ENCODE results near the gene FSTL4. TPM values are rescaled to one million over a fixed set of nuclear protein-coding genes. Genes with fewer than 3 reads are reported as not detected.
"Not testable (repeated sequence)": the region's sequence is repeated elsewhere in the genome, so short reads cannot be mapped to it uniquely, and the experiment has no call there.

Gene FSTL4
- total RNA-seq, 1 experiment from 2014 or later: not detected

GRCh38 chr5:133406208-133406976 lies 205.9 kb downstream of the FSTL4 start:
- DNase-seq (ENCODE audit: low read depth): no peak
- in situ Hi-C loops (cut with HindIII; ENCODE audit: low pct_unique_long_range_greater_than_20kb, low sequenced_read_pairs): no loop called here

GRCh38 chr5:133405275-133406034 lies 206.9 kb downstream of the FSTL4 start:
- in situ Hi-C loops (cut with HindIII; ENCODE audit: low pct_unique_long_range_greater_than_20kb, low sequenced_read_pairs): no loop called here

DNA sequence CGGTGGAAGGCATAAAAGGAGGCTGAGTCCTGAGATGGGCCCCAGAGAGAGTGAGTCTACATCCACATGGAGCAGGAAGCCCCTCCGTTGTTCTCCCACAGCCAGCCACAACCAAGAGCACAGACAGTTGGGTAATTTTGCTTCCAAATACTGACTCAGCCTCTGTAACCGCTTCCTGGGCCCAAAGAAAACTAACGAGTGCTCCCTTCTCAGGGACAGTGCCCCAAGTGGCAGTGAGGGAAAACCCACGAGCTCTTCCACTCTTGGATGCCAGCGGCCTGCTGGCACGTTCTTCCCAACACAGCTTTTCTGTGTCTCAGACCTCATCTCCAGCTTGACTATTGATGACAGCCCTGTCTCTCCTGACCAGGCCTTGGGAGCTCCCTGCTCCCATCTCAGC lies 207.6 kb downstream of the FSTL4 start:
- no peak for DNase-seq (ENCODE audit: low read depth)
- in situ Hi-C loops (cut with HindIII; ENCODE audit: low pct_unique_long_range_greater_than_20kb, low sequenced_read_pairs): no loop called here

More at GRCh38 chr5:133405275-133406034, 206.9 kb downstream of the FSTL4 start:
- no peak for DNase-seq (ENCODE audit: low read depth)

DNA sequence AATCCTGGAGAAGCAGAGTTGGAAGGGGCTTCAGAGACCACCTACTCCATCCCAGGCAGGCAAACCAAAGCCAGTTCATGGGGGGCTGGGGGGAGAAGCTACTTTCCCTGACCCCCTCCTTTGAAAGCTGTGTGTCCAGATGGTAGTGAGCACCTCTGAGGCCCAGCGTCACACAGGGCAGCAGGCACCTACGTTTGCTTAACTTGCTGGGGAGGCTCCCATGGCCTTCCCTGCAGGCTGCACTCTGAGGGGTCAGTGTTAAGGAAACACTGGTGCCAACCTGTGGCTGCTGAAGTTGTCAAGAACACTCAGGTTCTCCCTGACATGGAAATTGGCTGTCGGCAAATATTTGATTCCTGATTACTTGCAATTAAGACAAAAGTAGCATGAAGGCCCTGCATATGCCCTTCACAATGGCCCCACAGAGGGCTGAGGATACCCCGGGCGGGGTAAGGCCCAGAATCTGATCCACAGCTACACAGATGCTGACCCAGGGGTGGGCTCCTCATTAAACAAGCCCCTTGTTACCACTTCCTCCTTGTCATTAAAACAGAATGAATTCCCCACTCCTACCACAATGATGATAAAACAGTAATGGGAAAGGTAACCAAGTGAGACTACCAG lies 208.5 kb downstream of the FSTL4 start:
- no peak for DNase-seq (ENCODE audit: low read depth)
- in situ Hi-C loops (cut with HindIII; ENCODE audit: low pct_unique_long_range_greater_than_20kb, low sequenced_read_pairs): no loop called here

GRCh38 chr5:133402775-133403174 lies 209.6 kb downstream of the FSTL4 start:
- in situ Hi-C loops (cut with HindIII; ENCODE audit: low pct_unique_long_range_greater_than_20kb, low sequenced_read_pairs): no loop called here
- no peak for DNase-seq (ENCODE audit: low read depth)

DNA sequence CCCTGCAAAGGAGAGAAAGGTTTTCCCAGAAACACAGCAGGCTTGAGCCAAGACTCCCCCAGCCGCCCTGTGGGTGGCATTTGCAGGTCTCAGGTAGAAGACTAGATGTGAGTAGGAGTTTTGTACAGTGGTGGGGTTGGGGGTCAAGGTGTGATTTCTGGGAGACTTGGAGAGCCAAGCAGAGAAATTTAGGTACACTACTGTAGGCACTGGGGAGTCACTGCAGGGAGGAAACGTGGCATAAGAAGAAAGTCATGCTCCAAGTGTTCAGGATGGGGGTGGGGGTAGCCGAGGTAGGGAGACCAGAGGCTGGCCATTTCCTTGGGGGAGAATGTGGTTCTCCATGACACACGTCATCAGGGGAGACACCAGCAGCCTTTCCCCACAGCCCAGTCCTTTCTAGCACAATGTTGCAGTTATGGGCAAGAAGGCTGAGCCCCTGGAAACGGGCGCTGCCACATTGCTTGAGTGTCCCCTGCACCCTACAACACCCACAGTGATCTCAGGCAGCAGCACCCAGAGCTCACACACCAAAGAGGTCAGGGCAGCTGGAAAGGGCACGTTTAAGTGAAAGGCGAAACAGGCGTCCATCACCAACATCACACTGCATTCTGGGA lies 210.5 kb downstream of the FSTL4 start:
- no peak for DNase-seq (ENCODE audit: low read depth)
- in situ Hi-C loops (cut with HindIII; ENCODE audit: low pct_unique_long_range_greater_than_20kb, low sequenced_read_pairs): no loop called here

- in situ Hi-C loops (cut with HindIII; ENCODE audit: low pct_unique_long_range_greater_than_20kb, low sequenced_read_pairs): no loop called here
- no peak for DNase-seq (ENCODE audit: low read depth)
Observed at GRCh38 chr5:133400831-133401351, 211.4 kb downstream of the FSTL4 start.

DNA sequence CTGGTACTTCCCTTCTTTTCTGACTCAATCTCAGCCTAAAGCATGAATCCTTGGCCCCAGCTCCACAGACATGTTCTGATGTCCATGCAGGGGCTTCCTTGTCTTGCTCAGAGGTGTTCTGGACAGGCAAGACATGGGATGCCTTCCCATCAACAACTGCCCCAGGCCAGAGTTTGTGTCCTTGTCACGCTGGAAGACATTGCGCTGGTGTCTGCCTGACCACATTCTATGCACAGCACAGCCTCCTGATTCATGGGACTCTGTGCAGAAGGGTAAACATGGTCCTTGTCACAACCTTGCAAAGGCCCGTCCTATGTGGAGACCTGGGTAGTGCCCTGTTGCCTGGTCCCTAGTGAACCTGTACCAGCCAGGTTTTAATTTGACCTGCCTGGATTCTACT lies 212.2 kb downstream of the FSTL4 start:
- in situ Hi-C loops (cut with HindIII; ENCODE audit: low pct_unique_long_range_greater_than_20kb, low sequenced_read_pairs): no loop called here
- DNase-seq (ENCODE audit: low read depth): no peak

GRCh38 chr5:133399247-133399891 lies 213.0 kb downstream of the FSTL4 start:
- no peak for DNase-seq (ENCODE audit: low read depth)
- in situ Hi-C loops (cut with HindIII; ENCODE audit: low pct_unique_long_range_greater_than_20kb, low sequenced_read_pairs): no loop called here

GRCh38 chr5:133398646-133399101 lies 213.7 kb downstream of the FSTL4 start:
- in situ Hi-C loops (cut with HindIII; ENCODE audit: low pct_unique_long_range_greater_than_20kb, low sequenced_read_pairs): no loop called here
- DNase-seq (ENCODE audit: low read depth): no peak

GRCh38 chr5:133397990-133398645 lies 214.2 kb downstream of the FSTL4 start:
- in situ Hi-C loops (cut with HindIII; ENCODE audit: low pct_unique_long_range_greater_than_20kb, low sequenced_read_pairs): no loop called here
- no peak for DNase-seq (ENCODE audit: low read depth)

DNA sequence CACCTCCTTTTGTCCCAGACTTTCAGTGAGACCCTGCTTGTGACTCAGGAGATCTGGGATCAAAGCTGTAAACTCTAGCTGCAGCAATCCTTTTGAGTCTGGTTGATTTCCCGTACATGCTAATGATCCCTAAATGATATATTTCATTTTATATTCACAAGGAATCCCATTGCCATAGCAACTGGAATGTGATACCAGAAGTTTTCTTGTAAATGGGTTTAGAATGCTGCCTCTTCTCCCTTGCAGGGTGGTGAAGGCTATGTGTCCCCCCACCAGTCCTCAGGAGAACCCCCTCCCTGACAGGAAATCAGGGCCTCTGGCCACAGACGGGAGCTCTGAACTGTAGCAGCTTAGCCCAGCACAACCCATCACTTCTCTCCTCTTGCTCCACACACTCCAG lies 215.0 kb downstream of the FSTL4 start:
- in situ Hi-C loops (cut with HindIII; ENCODE audit: low pct_unique_long_range_greater_than_20kb, low sequenced_read_pairs): no loop called here
- DNase-seq (ENCODE audit: low read depth): no peak

- in situ Hi-C loops (cut with HindIII; ENCODE audit: low pct_unique_long_range_greater_than_20kb, low sequenced_read_pairs): no loop called here
- no peak for DNase-seq (ENCODE audit: low read depth)
Observed at GRCh38 chr5:133396814-133397213, 215.5 kb downstream of the FSTL4 start.

GRCh38 chr5:133396187-133396741 lies 216.1 kb downstream of the FSTL4 start:
- in situ Hi-C loops (cut with HindIII; ENCODE audit: low pct_unique_long_range_greater_than_20kb, low sequenced_read_pairs): no loop called here
- DNase-seq (ENCODE audit: low read depth): no peak

DNA sequence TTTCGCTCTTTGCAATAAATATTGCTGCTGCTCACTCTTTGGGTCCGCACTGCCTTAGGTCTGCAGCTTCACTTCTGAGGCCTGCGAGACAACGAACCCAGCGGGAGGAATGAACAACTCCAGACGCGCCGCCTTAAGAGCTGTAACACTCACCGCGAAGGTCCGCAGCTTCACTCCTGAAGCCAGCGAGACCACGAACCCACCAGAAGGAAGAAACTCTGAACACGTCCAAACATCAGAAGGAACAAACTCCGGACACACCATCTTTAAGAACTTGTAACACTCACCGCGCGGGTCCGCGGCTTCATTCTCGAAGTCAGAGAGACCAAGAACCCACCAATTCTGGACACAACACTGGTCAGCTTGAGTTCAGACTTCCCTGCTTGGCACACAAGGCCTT lies 217.1 kb downstream of the FSTL4 start:
- in situ Hi-C loops (cut with HindIII; ENCODE audit: low pct_unique_long_range_greater_than_20kb, low sequenced_read_pairs); DNase-seq (ENCODE audit: low read depth): not testable (repeated sequence)

GRCh38 chr5:133394477-133394817 lies 217.9 kb downstream of the FSTL4 start:
- in situ Hi-C loops (cut with HindIII; ENCODE audit: low pct_unique_long_range_greater_than_20kb, low sequenced_read_pairs): not testable (repeated sequence)

DNA sequence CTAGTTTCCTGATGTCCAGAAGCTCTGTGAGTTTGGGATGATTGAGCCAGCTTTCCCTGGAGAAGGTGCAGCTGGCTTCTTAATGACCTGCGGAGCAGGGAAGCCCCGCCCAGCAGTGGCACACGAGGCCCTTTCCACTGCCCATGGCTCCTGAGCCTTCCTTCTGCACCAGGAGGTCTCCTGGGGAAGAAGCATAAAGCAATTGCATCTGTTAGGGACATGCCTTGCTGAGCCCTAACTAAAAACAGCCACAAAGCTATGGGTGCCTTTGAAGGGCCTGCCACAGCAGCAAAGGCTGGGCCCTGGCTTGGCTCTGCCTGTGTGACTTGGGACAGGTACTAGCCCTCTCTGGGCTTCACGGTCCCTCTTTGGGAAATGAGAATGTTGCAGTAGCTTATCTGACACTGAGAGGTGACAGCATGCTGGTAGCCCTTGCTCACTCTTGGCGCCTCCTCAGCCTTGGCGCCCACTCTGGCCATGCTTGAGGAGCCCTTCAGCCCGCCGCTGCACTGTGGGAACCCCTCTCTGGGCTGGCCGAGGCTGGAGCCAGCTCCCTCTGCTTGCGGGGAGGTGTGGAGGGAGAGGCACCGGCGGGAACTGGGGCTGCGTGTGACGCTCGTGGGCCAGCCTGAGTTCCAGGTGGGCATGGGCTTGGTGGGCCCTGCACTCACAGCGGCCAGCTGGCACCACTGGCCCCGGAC lies 218.4 kb downstream of the FSTL4 start:
- in situ Hi-C loops (cut with HindIII; ENCODE audit: low pct_unique_long_range_greater_than_20kb, low sequenced_read_pairs): no loop called here
- DNase-seq (ENCODE audit: low read depth): no peak

More at GRCh38 chr5:133394477-133394817, 217.9 kb downstream of the FSTL4 start:
- not testable (repeated sequence) for DNase-seq (ENCODE audit: low read depth)

All from Caki2 (cell line).